GM19035 (cell line): ENCODE data around the gene OR8D1.
"Not testable (repeated sequence)": the region's sequence is repeated elsewhere in the genome, so short reads cannot be mapped to it uniquely, and the experiment has no call there.

Experiments used
- ATAC-seq: cut with Tn5 transposase; IDR thresholded peaks from one replicate; pipeline ENCODE4 v1.9.1; 2021; ENCODE audit not compliant: unreplicated experiment

The OR8D1 gene

DNA sequence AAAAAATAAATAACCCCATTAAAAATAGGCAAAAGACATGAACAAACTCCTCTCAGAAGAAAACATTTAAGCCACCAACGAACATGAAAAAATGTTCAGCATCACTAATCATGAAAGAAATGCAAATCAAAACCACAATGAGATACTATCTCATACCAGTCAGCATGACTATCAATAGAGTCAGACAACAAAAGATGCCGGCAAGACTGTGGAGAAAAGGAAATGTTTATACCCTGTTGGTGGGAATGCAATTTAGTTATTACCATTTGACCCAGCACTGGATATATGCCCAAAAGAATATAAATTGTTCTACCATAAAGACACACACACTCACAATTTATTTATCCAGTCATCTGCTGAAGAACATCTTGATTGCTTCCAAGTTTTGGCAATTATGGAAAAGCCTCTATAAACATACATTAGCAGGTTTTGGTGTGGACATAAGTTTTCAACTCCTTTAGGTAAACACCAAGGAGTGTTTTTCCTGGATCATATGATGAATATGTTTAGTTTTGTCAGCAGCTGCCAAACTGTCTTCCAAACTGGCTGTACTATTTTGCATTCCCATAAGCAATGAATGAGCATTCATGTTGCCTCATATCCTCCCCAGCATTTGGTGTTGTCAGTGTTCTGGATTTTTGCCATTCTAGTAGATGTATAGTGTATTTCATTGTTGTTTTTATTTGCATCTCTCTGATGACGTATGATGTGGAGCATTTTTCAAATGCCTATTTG is 28.0 kb downstream of the OR8D1 start:
- ATAC-seq: no peak

DNA sequence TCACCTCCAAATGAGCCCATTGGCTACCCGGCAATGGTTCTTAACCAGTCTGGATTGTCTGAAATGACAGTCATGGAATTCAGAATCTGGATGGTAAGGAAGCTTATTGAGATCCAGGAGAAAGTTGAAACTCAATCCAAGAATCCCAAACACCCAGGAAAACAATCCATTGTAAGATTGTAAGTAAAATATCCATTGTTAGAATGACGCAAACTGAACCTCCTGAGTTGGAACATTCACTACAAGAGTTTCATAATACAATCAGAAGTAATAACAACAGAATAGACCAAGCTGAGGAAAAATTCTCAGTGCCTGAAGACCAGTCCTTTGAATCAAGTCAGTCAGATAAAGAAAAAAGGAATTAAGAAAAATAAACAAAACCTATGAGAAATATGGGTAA is 35.5 kb downstream of the OR8D1 start:
- no peak for ATAC-seq

DNA sequence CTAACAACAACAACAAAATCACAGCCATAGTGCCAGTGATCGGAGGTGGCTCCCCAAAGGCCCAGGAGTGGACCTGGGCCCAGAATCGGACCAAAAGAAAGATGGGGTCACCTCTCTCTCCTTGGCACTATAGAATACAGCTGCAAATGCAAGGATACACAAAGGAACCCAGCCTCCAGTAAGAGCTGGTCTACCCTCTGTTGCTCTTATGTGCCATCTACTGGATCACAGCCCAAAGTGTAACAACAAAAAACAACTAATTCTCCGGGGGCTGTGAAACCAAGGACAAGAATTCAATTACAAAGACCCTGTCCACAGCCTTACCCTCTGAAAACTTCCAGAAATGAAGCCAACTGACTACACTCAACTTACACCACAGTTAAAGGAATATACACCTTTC is 35.9 kb downstream of the OR8D1 start:
- ATAC-seq: no peak

DNA sequence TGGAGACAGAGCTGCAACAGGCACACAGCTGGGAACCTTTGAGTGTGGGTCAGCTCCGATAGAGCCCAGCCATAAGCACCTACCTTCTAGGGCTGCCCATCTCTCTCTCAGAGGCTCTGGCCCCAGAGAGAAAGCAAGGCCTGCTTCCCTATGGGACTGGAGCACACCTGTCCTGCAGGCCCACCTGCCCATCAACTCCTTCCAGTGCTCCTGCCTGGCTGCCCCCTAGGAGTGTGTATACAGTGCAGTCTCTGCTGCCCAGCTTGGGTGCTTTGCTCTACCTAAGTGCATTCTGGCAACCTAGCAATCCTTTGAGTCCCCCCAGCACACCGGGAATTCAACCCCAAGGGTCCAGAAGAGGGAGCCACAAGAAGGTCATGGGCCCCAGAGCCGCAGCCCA is 36.5 kb downstream of the OR8D1 start:
- no peak for ATAC-seq

DNA sequence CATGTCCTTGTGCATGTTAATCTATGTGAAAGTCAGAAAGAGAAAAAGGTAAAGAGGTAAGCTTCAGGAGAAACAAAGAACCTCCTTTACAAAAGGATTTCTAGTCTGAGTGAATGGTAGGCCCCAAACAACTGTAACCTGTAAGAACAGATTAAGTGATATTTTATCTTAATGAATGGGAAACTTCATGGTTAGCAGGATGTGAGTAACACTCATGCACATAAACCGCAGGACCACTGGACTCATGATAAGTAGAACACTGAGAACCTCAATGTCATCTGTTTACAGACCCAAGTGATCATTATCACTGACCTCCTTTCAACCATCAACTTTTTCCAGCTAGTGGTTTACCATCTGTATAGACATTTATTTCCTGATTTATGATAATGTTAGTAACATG is 37.7 kb downstream of the OR8D1 start:
- no peak for ATAC-seq

DNA sequence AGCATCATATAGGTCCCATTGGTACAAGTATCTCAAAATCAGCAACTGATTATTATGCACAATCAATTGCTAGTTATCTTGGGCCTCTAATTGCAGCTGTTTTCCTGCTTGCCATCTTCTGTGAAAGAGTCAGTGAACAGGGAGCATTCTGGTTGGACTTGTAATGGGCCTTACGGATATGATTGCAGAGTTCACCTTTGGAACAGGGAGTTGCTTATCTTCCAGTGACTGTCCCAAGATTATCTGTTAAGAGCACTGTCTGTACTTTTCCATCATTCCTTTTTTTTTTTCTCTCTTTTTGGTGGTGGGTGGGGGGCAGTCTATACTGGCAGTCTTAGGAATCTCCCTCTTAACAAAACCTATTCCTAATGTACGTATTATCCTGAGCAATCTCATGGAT is 39.7 kb downstream of the OR8D1 start:
- no peak for ATAC-seq

DNA sequence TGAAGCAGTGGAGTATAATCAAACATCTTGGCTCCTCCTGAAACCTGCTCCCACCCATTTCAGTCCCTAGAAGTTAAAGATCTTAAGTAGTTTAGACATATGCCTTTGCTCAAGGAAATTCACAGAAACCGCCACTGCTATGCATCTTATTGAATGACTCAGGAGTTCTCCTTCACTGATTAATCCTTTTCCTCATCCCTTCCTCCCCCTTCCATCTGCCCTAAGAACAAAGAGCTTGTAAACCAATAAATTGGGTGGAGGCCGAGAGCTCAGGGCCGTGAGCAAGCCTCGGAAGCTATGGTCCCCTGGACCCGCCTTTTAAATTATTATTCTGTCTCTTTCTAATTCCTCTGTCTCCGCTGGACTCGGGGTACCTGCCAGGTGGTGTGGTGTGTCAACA is 42.9 kb downstream of the OR8D1 start:
- ATAC-seq: not testable (repeated sequence)

DNA sequence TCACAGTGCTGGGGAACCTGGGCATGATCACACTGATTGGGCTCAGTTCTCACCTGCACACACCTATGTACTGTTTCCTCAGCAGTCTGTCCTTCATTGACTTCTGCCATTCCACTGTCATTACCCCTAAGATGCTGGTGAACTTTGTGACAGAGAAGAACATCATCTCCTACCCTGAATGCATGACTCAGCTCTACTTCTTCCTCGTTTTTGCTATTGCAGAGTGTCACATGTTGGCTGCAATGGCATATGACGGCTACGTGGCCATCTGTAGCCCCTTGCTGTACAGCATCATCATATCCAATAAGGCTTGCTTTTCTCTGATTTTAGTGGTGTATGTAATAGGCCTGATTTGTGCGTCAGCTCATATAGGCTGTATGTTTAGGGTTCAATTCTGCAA is 48.7 kb downstream of the OR8D1 start:
- ATAC-seq: not testable (repeated sequence)

DNA sequence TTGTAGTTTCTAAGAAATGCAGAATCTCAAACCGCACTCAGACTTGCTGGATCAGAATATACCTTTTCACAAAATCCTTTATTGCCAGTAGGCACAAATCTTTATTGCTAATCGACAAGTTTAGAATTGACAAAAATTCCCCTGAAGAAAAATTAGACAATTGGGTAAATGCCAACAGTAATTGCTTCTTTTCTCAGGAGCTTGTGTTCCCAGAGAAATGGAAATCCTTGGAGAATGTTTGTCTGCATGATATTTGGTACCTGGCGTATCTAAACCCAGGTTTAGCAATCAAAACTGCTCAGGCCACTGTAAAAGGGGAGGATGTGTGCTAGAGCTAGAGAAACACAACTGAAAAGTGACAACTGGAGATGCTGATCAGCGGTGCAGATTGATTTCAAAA is 57.7 kb downstream of the OR8D1 start, which contains the start of gene OR8G5:
Gene OR8G5, plus strand, starts transcription at position 301 of the 400 bp plus-strand sequence. CDS start 8,556 bp downstream, outside the sequence.
- no peak for ATAC-seq
